Measurements from ENCODE around the gene H2AZ2. TPM values are rescaled to one million over a fixed set of nuclear protein-coding genes. Genes with fewer than 3 reads are reported as not detected.

The H2AZ2 gene
- 100 to 1,000 TPM in 3 of 4 donors, 10 to 100 TPM in 1; 99.6 to 418 (median 115) TPM for total RNA-seq

DNA sequence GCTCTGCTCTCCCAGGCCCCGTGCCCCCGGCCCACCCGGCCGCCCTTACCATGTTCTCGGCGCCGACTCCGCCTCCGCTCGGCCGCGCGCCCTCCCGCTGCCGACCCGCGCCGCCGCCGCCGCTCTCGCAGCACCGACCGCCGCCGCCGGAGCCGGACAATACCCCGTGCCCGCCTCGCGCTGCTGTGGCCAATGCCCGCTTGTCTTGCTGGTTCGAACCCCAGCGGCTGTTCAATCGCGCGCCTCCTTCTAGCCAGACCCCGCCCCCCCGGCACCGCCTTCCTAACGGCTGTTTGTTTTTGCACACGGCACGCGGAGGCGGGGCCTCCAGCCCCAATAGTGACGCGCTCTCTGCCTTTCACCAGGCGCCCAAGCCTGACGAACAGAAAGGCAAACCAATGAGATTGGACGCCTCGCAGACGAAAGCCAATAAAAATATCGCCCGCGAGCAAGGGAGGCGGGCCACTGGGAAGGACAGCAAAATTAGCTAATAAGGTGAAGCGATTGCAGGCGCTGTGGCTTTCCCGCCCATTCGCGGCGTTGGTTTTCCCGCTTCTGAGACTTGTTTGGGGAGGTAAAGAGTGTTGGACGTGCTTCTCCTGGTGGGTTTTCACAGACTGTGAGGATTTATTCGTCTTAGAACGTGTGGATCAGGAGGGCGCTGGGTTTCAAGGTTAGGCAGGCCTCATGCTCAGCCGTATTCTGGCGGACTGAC lies at the start of gene H2AZ2:
H2AZ2 (minus strand) TSS at position 168 of the 715 bp plus-strand sequence; CDS start at position 52, 116 bp downstream.
- peak; percentile 100 for DNase-seq
- in situ Hi-C loops (cut with MboI; ENCODE audit: low pct_ligation_motif_present in 1 of 4, low pct_unique_long_range_greater_than_20kb in 1 of 4, low sequenced_read_pairs in 3 of 4), result loop anchor here (10.0 to 25.0 kb wide), 4 partner anchors 53 to 263 kb away; partner anchors contain the start of genes TMED4 (in 3 of the 4) and PPIA (in 1 of the 4)

DNA sequence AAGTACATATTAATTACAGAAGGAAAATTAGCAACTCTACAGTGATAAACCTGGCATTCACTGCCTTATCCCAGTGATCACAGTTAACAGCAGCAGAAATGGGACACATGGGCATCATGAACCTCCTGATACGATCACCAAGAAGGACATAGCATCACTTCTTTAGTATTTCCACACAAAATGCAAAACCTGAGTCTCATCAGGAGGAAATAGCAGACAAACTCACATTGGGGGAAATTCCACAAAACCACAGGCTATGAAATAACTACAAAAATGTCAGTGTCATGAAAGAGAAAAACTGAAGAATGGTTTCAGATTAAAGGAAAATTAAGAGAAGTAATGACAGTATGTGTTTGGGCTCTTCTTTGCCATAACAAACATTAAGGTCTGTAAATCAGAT lies 49.4 kb upstream of the H2AZ2 start:
- Histone ChIP-seq H3K27ac (no peak overlapping the region), H3K36me3 (no peaks in the 10 kb centered on the region), H3K4me3 (no peak overlapping the region), H3K27me3 (no peaks in the 10 kb centered on the region), H3K4me1 (no peaks in the 10 kb centered on the region), H3K9me3 (no peaks in the 10 kb centered on the region)
- TF ChIP-seq, protein P1, sequence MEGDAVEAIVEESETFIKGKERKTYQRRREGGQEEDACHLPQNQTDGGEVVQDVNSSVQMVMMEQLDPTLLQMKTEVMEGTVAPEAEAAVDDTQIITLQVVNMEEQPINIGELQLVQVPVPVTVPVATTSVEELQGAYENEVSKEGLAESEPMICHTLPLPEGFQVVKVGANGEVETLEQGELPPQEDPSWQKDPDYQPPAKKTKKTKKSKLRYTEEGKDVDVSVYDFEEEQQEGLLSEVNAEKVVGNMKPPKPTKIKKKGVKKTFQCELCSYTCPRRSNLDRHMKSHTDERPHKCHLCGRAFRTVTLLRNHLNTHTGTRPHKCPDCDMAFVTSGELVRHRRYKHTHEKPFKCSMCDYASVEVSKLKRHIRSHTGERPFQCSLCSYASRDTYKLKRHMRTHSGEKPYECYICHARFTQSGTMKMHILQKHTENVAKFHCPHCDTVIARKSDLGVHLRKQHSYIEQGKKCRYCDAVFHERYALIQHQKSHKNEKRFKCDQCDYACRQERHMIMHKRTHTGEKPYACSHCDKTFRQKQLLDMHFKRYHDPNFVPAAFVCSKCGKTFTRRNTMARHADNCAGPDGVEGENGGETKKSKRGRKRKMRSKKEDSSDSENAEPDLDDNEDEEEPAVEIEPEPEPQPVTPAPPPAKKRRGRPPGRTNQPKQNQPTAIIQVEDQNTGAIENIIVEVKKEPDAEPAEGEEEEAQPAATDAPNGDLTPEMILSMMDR (IDR thresholded peaks at IDR 0.05), result no peak
- TF ChIP-seq POLR2AphosphoS5 (IDR thresholded peaks at IDR 0.05) (no peak), EP300 (IDR thresholded peaks at IDR 0.05; ENCODE audit: low read depth) (no peak)
- DNase-seq, result no peak
- in situ Hi-C loops (cut with MboI; ENCODE audit: low pct_ligation_motif_present in 1 of 4, low pct_unique_long_range_greater_than_20kb in 1 of 4, low sequenced_read_pairs in 3 of 4) (no loop called here), intact Hi-C loops (cut with DNase I; ENCODE audit: low total_unique reads) (no loop called here)
- WGBS, 2 donors (ENCODE audit: low coverage in 1 of 2), result 76% methylated on average over 1 of the region's 1 CpG; no CpG with 5 or more reads in 1 of the 2 donors

More for the DNA sequence above, at the start of gene H2AZ2:
- no peaks in the 10 kb centered on the region for H3K36me3 ChIP-seq
- TF ChIP-seq, protein P1 (IDR thresholded peaks at IDR 0.05), result no peak
- TF ChIP-seq EP300 (IDR thresholded peaks at IDR 0.05; ENCODE audit: low read depth), result no peak
- peak; percentile 79 for TF ChIP-seq POLR2A (IDR thresholded peaks at IDR 0.05)
- TF ChIP-seq POLR2AphosphoS5 (IDR thresholded peaks at IDR 0.05), result peak; percentile 72 to 84 (median 83)
- intact Hi-C loops (cut with DNase I; ENCODE audit: low total_unique reads), result loop anchor here (2.0 to 5.0 kb wide), 2 partner anchors 37 to 266 kb away; partner anchors contain the start of genes PURB and TMED4
- 0% methylated on average over 55 of the region's 70 CpGs; no CpG with 5 or more reads in 1 of the 2 donors for WGBS, 2 donors (ENCODE audit: low coverage in 1 of 2)
- H3K9me3 ChIP-seq, result no peaks in the 10 kb centered on the region
- peak within 1 kb of the TSS; percentile 95 to 99 (median 98) for H3K27ac ChIP-seq
- peak within 1 kb of the TSS; percentile 80 to 86 (median 82) for H3K4me3 ChIP-seq
- H3K4me1 ChIP-seq, result peaks cover 7 to 37% (median 22%) of the 10 kb centered on the region in 4 donors
- H3K27me3 ChIP-seq, result no peaks in the 10 kb centered on the region

DNA sequence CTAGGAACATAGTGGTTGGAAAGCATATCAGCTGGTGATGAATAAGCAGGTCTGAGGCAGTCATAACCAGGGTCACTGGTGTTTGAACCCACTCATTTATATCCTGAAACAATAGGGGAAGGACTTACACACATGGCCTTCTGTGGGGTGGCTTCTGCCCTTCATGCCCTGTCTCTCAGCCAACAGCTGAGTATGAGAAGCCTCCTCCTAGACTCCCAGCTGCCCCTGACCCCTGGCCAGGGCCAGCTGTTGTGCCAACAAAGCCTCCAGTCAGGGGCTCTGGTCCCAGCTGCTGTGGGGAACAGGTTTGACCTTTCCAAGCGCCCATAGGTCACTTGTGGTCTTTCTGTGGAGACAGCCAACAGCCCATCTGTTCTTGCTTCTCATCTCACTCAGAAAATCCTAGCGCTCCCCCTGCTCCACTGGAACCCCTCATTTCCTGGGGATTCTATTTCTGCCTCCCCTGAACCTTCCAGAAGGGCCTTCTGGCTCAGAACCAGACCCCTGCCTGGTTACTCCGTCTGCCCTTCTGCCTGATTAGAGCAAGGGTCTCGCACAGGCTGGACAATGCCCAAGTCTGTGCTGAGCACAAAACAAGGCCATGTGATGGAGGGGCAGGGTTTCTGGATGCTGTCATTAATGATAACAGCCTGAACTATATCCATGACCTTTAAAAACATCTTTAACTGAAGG lies 47.1 kb upstream of the H2AZ2 start:
- no peak overlapping the region for H3K27ac ChIP-seq
- in situ Hi-C loops (cut with MboI; ENCODE audit: low pct_ligation_motif_present in 1 of 4, low pct_unique_long_range_greater_than_20kb in 1 of 4, low sequenced_read_pairs in 3 of 4) (no loop called here), intact Hi-C loops (cut with DNase I; ENCODE audit: low total_unique reads) (no loop called here)
- DNase-seq, result no peak
- H3K4me3 ChIP-seq, result no peak overlapping the region
- H3K9me3 ChIP-seq, result no peaks in the 10 kb centered on the region
- whole genome bisulfite sequencing, 2 donors (ENCODE audit: low coverage in 1 of 2), result 80 to 83% methylated on average over 3 to 4 of the region's 4 CpGs
- H3K27me3 ChIP-seq, result no peaks in the 10 kb centered on the region
- TF ChIP-seq POLR2AphosphoS5 (IDR thresholded peaks at IDR 0.05) (no peak), POLR2A (IDR thresholded peaks at IDR 0.05) (no peak), EP300 (IDR thresholded peaks at IDR 0.05; ENCODE audit: low read depth) (no peak)
- TF ChIP-seq, protein P1 (IDR thresholded peaks at IDR 0.05), result no peak
- no peaks in the 10 kb centered on the region for H3K36me3 ChIP-seq
- no peaks in the 10 kb centered on the region for H3K4me1 ChIP-seq

DNA sequence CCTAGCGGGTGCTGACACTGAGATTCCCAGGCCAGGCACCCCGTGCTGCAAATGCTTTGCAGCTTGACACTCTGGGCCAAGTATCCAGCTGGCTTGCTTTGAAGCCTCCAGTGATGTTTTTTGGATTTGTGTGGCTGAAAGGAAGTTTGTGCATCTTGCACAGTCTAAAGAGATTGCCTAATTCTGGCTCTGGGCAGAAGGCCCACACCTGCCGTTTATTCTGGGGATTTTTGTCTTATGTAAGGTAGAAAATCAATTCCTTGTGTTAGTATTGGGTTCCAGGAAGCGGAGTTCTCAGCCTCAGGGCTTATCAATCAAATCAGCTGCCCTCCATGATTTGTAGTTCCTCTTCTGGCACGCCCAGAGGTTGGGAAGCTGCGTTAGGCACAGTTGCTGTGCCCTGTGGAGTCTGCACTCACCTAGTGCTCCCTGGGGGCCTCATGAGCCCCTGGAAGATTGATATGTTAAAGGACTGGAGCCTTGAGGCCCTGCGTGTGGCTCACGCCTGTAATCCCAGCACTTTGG lies 45.9 kb upstream of the H2AZ2 start:
- 76% methylated on average over 8 of the region's 8 CpGs; no CpG with 5 or more reads in 1 of the 2 donors for WGBS, 2 donors (ENCODE audit: low coverage in 1 of 2)
- H3K9me3 ChIP-seq, result no peaks in the 10 kb centered on the region
- H3K4me1 ChIP-seq, result no peaks in the 10 kb centered on the region
- TF ChIP-seq EP300 (IDR thresholded peaks at IDR 0.05; ENCODE audit: low read depth) (no peak), POLR2AphosphoS5 (IDR thresholded peaks at IDR 0.05) (no peak), POLR2A (IDR thresholded peaks at IDR 0.05) (no peak)
- TF ChIP-seq, protein P1 (IDR thresholded peaks at IDR 0.05), result no peak
- H3K36me3 ChIP-seq, result no peaks in the 10 kb centered on the region
- intact Hi-C loops (cut with DNase I; ENCODE audit: low total_unique reads), result no loop called here
- no peak for DNase-seq
- H3K27me3 ChIP-seq, result no peaks in the 10 kb centered on the region
- H3K4me3 ChIP-seq, result no peak overlapping the region
- in situ Hi-C loops (cut with MboI; ENCODE audit: low pct_ligation_motif_present in 1 of 4, low pct_unique_long_range_greater_than_20kb in 1 of 4, low sequenced_read_pairs in 3 of 4), result no loop called here
- no peak overlapping the region for H3K27ac ChIP-seq
